Neural progenitor cell (in vitro differentiated cells): Measurements from ENCODE around the gene MBTPS1. TPM values are rescaled to one million over a fixed set of nuclear protein-coding genes. Genes with fewer than 3 reads are reported as not detected.

Source experiments
- DNase-seq: peaks from one replicate; pipeline ENCODE4 v3.0.0-alpha.2; 2016; ENCODE audit warnings: low spot score
- H2AFZ ChIP-seq: fragments of 200-600 bp; sonication (generic); replicated peaks from 2 replicates; pipeline ENCODE4 v1.6.1; 2016; ENCODE audit warnings: antibody characterized with exemption
- H3F3A ChIP-seq: fragments of 200-600 bp; sonication (generic); 2 replicates; pipeline ENCODE4 v1.6.1; 2016; ENCODE audit warnings: antibody characterized with exemption, low read depth
- H3K27ac ChIP-seq: fragments of 200-600 bp; sonication (generic); 2 replicates; pipeline ENCODE4 v1.5.1; 2016; ENCODE audit warnings: mild to moderate bottlenecking
- H3K27me3 ChIP-seq: fragments of 200-600 bp; sonication (generic); 2 replicates; pipeline ENCODE4 v1.6.1; 2016; ENCODE audit warnings: mild to moderate bottlenecking, moderate library complexity
- H3K36me3 ChIP-seq: fragments of 200-600 bp; sonication (generic); 2 replicates; pipeline ENCODE4 v1.5.1; 2016
- H3K4me1 ChIP-seq: fragments of 200-600 bp; sonication (generic); 2 replicates; pipeline ENCODE4 v1.6.1; 2016; ENCODE audit warnings: mixed run types
- H3K4me2 ChIP-seq: fragments of 200-600 bp; sonication (generic); 2 replicates; pipeline ENCODE4 v1.6.1; 2016
- H3K4me3 ChIP-seq: fragments of 200-600 bp; sonication (generic); 2 replicates; pipeline ENCODE4 v1.5.1; 2016
- H3K79me2 ChIP-seq: fragments of 200-600 bp; sonication (generic); 2 replicates; pipeline ENCODE4 v1.6.1; 2016; ENCODE audit warnings: low read depth
- H3K9ac ChIP-seq: fragments of 200-600 bp; sonication (generic); 2 replicates; pipeline ENCODE4 v1.6.1; 2016
- H3K9me3 ChIP-seq: fragments of 200-600 bp; sonication (generic); 2 replicates; pipeline ENCODE4 v1.5.1; 2016; ENCODE audit warnings: low read depth
- H4K20me1 ChIP-seq: fragments of 200-600 bp; sonication (generic); 2 replicates; pipeline ENCODE4 v1.6.1; 2016; ENCODE audit warnings: low read depth
- H3K27ac Mint-ChIP-seq: 3 replicates; pipeline ENCODE4 v1.8.0; 2021; ENCODE audit warnings: mixed read lengths
- H3K27me3 Mint-ChIP-seq: 2 replicates; pipeline ENCODE4 v1.8.0; 2022; ENCODE audit warnings: low read depth, mild to moderate bottlenecking, inconsistent platforms, moderate library complexity, mixed read lengths; ENCODE audit not compliant: insufficient read depth
- H3K36me3 Mint-ChIP-seq: 3 replicates; pipeline ENCODE4 v1.8.0; 2021; ENCODE audit warnings: mixed read lengths
- H3K4me1 Mint-ChIP-seq: 3 replicates; pipeline ENCODE4 v1.8.0; 2021; ENCODE audit warnings: mixed read lengths
- H3K4me3 Mint-ChIP-seq: 3 replicates; pipeline ENCODE4 v1.8.0; 2021; ENCODE audit warnings: mild to moderate bottlenecking, moderate library complexity, mixed read lengths
- H3K9me3 Mint-ChIP-seq: 3 replicates; pipeline ENCODE4 v1.8.0; 2020; ENCODE audit warnings: mixed read lengths
- CTCF ChIP-seq: fragments of 200-600 bp; sonication (generic); IDR thresholded peaks from 2 replicates; pipeline ENCODE4 v1.5.1; 2017; ENCODE audit warnings: antibody characterized with exemption, mild to moderate bottlenecking
- EZH2 ChIP-seq: fragments of 200-600 bp; sonication (generic); IDR thresholded peaks from 2 replicates; pipeline ENCODE4 v1.6.1; 2017; ENCODE audit warnings: antibody characterized with exemption, mild to moderate bottlenecking, moderate library complexity
- EZH2phosphoT487 ChIP-seq: fragments of 200-600 bp; sonication (generic); IDR thresholded peaks from 2 replicates; pipeline ENCODE4 v1.6.1; 2017; ENCODE audit warnings: antibody characterized with exemption
- total RNA-seq: library from RNA; depleted of rRNA; stranded (reverse); fragments of >200 nt; gene quantifications from 2 replicates; pipeline ENCODE4 v1.2.3, GENCODE V29; 2015; ENCODE audit warnings: low replicate concordance

Gene MBTPS1
- total RNA-seq, 1 donor from 2014 or later: 52.3 TPM

- peaks cover 41% of the 10 kb centered on the region for H3K4me1 ChIP-seq
- no peak overlapping the region for H3K4me2 ChIP-seq
- no peaks in the 10 kb centered on the region for H3K9me3 ChIP-seq
- H3K79me2 ChIP-seq: no peaks in the 10 kb centered on the region
- no peak overlapping the region for H3K9ac ChIP-seq
- no peaks in the 10 kb centered on the region for H3K36me3 ChIP-seq
- TF ChIP-seq EZH2phosphoT487 (no peak), CTCF (no peak), EZH2 (no peak)
- H3K36me3 Mint-ChIP-seq: peaks cover 6% of the 10 kb centered on the region
- peaks cover 16% of the 10 kb centered on the region for H3K27me3 Mint-ChIP-seq
- H3K4me3 Mint-ChIP-seq: no peak overlapping the region
- peaks cover 44% of the 10 kb centered on the region for H3K4me1 Mint-ChIP-seq
- H2AFZ ChIP-seq: no peak overlapping the region
- H3K27ac Mint-ChIP-seq: peak overlapping the region; percentile 76
- H3K27me3 ChIP-seq: no peaks in the 10 kb centered on the region
- H3K9me3 Mint-ChIP-seq: no peaks in the 10 kb centered on the region
- peaks cover 44% of the 10 kb centered on the region for H3F3A ChIP-seq
- peaks cover 8% of the 10 kb centered on the region for H4K20me1 ChIP-seq
- DNase-seq: no peak
- no peak overlapping the region for H3K4me3 ChIP-seq
- H3K27ac ChIP-seq: no peak overlapping the region
These were observed 69.1 kb downstream of the MBTPS1 start for GRCh38 chr16:84047626-84048025.

- no peak overlapping the region for H3K4me2 ChIP-seq
- peaks cover 8% of the 10 kb centered on the region for H4K20me1 ChIP-seq
- Mint-ChIP-seq H3K9me3 (no peaks in the 10 kb centered on the region), H3K27ac (peak overlapping the region; percentile 76), H3K27me3 (peaks cover 14% of the 10 kb centered on the region), H3K4me3 (peak overlapping the region; percentile 28), H3K4me1 (peaks cover 48% of the 10 kb centered on the region), H3K36me3 (peaks cover 2% of the 10 kb centered on the region)
- peaks cover 45% of the 10 kb centered on the region for H3F3A ChIP-seq
- no peaks in the 10 kb centered on the region for H3K9me3 ChIP-seq
- no peak overlapping the region for H3K9ac ChIP-seq
- no peak overlapping the region for H3K4me3 ChIP-seq
- no peak for DNase-seq
- H3K36me3 ChIP-seq: no peaks in the 10 kb centered on the region
- TF ChIP-seq EZH2 (no peak), EZH2phosphoT487 (no peak), CTCF (no peak)
- H3K27ac ChIP-seq: no peak overlapping the region
- H3K27me3 ChIP-seq: no peaks in the 10 kb centered on the region
- peaks cover 45% of the 10 kb centered on the region for H3K4me1 ChIP-seq
- H3K79me2 ChIP-seq: no peaks in the 10 kb centered on the region
- H2AFZ ChIP-seq: no peak overlapping the region
These were observed 69.5 kb downstream of the MBTPS1 start for GRCh38 chr16:84047206-84047605.

GRCh38 chr16:84045818-84046470, 70.8 kb downstream of the MBTPS1 start:
- Histone ChIP-seq H2AFZ (no peak overlapping the region), H3K27me3 (no peaks in the 10 kb centered on the region), H3K4me1 (peaks cover 49% of the 10 kb centered on the region), H3K9me3 (no peaks in the 10 kb centered on the region), H3F3A (peaks cover 45% of the 10 kb centered on the region), H3K4me2 (peak overlapping the region; percentile 49), H3K27ac (no peak overlapping the region), H3K36me3 (no peaks in the 10 kb centered on the region), H4K20me1 (peaks cover 8% of the 10 kb centered on the region), H3K79me2 (no peaks in the 10 kb centered on the region), H3K4me3 (no peak overlapping the region), H3K9ac (no peak overlapping the region)
- DNase-seq: no peak
- H3K27me3 Mint-ChIP-seq: peaks cover 20% of the 10 kb centered on the region
- TF ChIP-seq EZH2 (no peak), EZH2phosphoT487 (no peak), CTCF (no peak)
- peaks cover 51% of the 10 kb centered on the region for H3K4me1 Mint-ChIP-seq
- H3K9me3 Mint-ChIP-seq: no peaks in the 10 kb centered on the region
- H3K36me3 Mint-ChIP-seq: peaks cover 2% of the 10 kb centered on the region
- peak overlapping the region; percentile 33 for H3K27ac Mint-ChIP-seq
- no peak overlapping the region for H3K4me3 Mint-ChIP-seq
